K562 (cell line): ENCODE measurements around the gene BDKRB2. TPM values are rescaled to one million over a fixed set of nuclear protein-coding genes. Genes with fewer than 3 reads are reported as not detected.

ENCODE experiments used
- ATAC-seq: fragments of 200-7000 bp; cut with Tn5 transposase; 3 replicates; pipeline ENCODE4 v1.9.1; 2020; ENCODE audit warnings: moderate library complexity
- BruUV-seq: library from RNA; stranded (reverse); fragments of 400-500 nt; replicated peaks from 2 replicates; lab custom pipeline; 2021; lab: Mats Ljungman, UMichigan
- CTCF ChIA-PET: fragments of 300-600 bp; formaldehyde crosslinking; extraction: SDS; loops from one replicate; lab custom pipeline; 2021; ENCODE audit warnings: low intra/inter-chr PET ratio; lab: Yijun Ruan, JAX
- POLR2A ChIA-PET: fragments of 300-600, 350-650 bp; sonication (Branson Sonifier 250); formaldehyde crosslinking; extraction: SDS; loops from one replicate; lab custom pipeline; 2021; ENCODE audit warnings: antibody characterized with exemption, inconsistent platforms; lab: Yijun Ruan, JAX
- DNase-seq, 4 experiments: peaks; one replicate each; pipeline versions ENCODE4 v3.0.0 to v3.0.0-alpha.2; 2011 to 2018; ENCODE audit warnings: low spot score in 3 of 4, mixed read lengths in 3 of 4; ENCODE audit errors: extremely low read depth in 1 of 4
- FAIRE-seq: peaks from 2 replicates; lab custom pipeline; 2011; peaks lifted over from hg19 to GRCh38; lab: Jason Lieb, UNC
- H2AFZ ChIP-seq: 2 replicates; pipeline ENCODE4 v1.6.0; 2011; ENCODE audit warnings: low read depth, low read length, control low read depth, inconsistent platforms
- H3K27ac ChIP-seq: fragments of 200-600 bp; 3 replicates; pipeline ENCODE4 v1.8.0; 2011; ENCODE audit warnings: low read depth, mild to moderate bottlenecking, control low read depth, inconsistent platforms, low read length, moderate library complexity, mixed read lengths; ENCODE audit errors: extremely low read depth
- H3K27me3 ChIP-seq, 2 experiments: fragments of 300-600 bp in 1 of 2; 2 replicates in 1 of 2; 3 replicates in 1 of 2; pipeline versions ENCODE4 v1.6.0 to v1.8.0; 2011; ENCODE audit warnings: inconsistent platforms in 2 of 2, low read length in 2 of 2, mild to moderate bottlenecking in 1 of 2, mixed read lengths in 1 of 2, moderate library complexity in 1 of 2; ENCODE audit not compliant: control insufficient read depth in 2 of 2, insufficient read depth in 2 of 2
- H3K36me3 ChIP-seq: fragments of 300-600 bp; 3 replicates; pipeline ENCODE4 v1.8.0; 2011; ENCODE audit warnings: mild to moderate bottlenecking, low read length, inconsistent platforms; ENCODE audit not compliant: control insufficient read depth, insufficient read depth
- H3K4me1 ChIP-seq, 2 experiments: fragments of 200-600 bp in 1 of 2; replicated peaks in 1 of 2; 2 replicates in 1 of 2; 3 replicates in 1 of 2; pipeline versions ENCODE4 v1.5.1 to v1.8.0; 2011; ENCODE audit warnings: inconsistent platforms in 2 of 2, low read length in 2 of 2, mild to moderate bottlenecking in 1 of 2, mixed read lengths in 1 of 2, moderate library complexity in 1 of 2; ENCODE audit not compliant: control insufficient read depth in 2 of 2, insufficient read depth in 2 of 2
- H3K4me2 ChIP-seq: 2 replicates; pipeline ENCODE4 v1.6.1; 2011; ENCODE audit warnings: low read length, control low read depth, inconsistent platforms, mixed read lengths; ENCODE audit not compliant: insufficient read depth
- H3K4me3 ChIP-seq: fragments of 200-600 bp; sonication (generic), shearing (Covaris generic); 2 replicates; pipeline ENCODE4 v1.5.1; 2016; ENCODE audit warnings: control low read depth, inconsistent platforms
- H3K79me2 ChIP-seq: fragments of 200-600 bp; 3 replicates; pipeline ENCODE4 v1.8.0; 2011; ENCODE audit warnings: low read length, inconsistent platforms; ENCODE audit not compliant: control insufficient read depth, insufficient read depth
- H3K9ac ChIP-seq, 2 experiments: 2 replicates each; pipeline versions ENCODE4 v1.6.0 to v1.6.1; 2011; ENCODE audit warnings: low read depth in 2 of 2, low read length in 2 of 2, control low read depth in 1 of 2, inconsistent platforms in 1 of 2, mild to moderate bottlenecking in 1 of 2, mixed read lengths in 1 of 2; ENCODE audit not compliant: insufficient read depth in 1 of 2
- H3K9me1 ChIP-seq: one replicate; pipeline ENCODE4 v1.6.0; 2011; ENCODE audit warnings: inconsistent platforms, mild to moderate bottlenecking, low read length, moderate library complexity; ENCODE audit not compliant: control insufficient read depth, insufficient read depth
- H3K9me3 ChIP-seq: replicated peaks from 2 replicates; pipeline ENCODE4 v1.5.1; 2011; ENCODE audit warnings: low read depth, low read length, inconsistent platforms; ENCODE audit not compliant: control insufficient read depth, insufficient read depth
- H4K20me1 ChIP-seq: replicated peaks from 2 replicates; pipeline ENCODE4 v1.6.1; 2011; ENCODE audit warnings: low read length, inconsistent platforms, mixed read lengths; ENCODE audit not compliant: control insufficient read depth, insufficient read depth
- BCL6 ChIP-seq: fragments of 250-450 bp; sonication (Bioruptor Pico); IDR thresholded peaks from 2 replicates; pipeline ENCODE4 v1.4.0; 2020
- HDAC1 ChIP-seq, 2 experiments: fragments of 450-650 bp; IDR thresholded peaks; 2 replicates each; pipeline ENCODE4 v1.6.1; 2016 to 2017; ENCODE audit warnings: inconsistent platforms in 1 of 2, mild to moderate bottlenecking in 1 of 2, moderate library complexity in 1 of 2
- HIVEP1 ChIP-seq: fragments of 250-450 bp; sonication (Bioruptor Pico); IDR thresholded peaks from 2 replicates; pipeline ENCODE4 v1.4.0; 2020; ENCODE audit warnings: mild to moderate bottlenecking
- MED1 ChIP-seq: sonication (generic); formaldehyde crosslinking; IDR thresholded peaks from 2 replicates; pipeline ENCODE4 v1.8.1; 2023; ENCODE audit warnings: missing genetic modification reagents, borderline replicate concordance
- NFATC3 ChIP-seq: fragments of 450-650 bp; IDR thresholded peaks from 2 replicates; pipeline ENCODE4 v1.6.1; 2017; ENCODE audit warnings: mild to moderate bottlenecking
- NFE2L1 ChIP-seq: fragments of 450-650 bp; IDR thresholded peaks from 2 replicates; pipeline ENCODE4 v1.6.1; 2016; ENCODE audit warnings: missing genetic modification characterization, low read depth, mild to moderate bottlenecking, missing compliant biosample characterization, moderate library complexity, borderline replicate concordance
- NR2F6 ChIP-seq: fragments of 450-650 bp; formaldehyde crosslinking; IDR thresholded peaks from 2 replicates; pipeline ENCODE4 v1.4.0; 2020; ENCODE audit warnings: mild to moderate bottlenecking
- POLR3G ChIP-seq: IDR thresholded peaks from 2 replicates; pipeline ENCODE4 v1.6.1; 2011; ENCODE audit not compliant: insufficient read length, insufficient replicate concordance; ENCODE audit errors: extremely low read depth
- SPI1 ChIP-seq: IDR thresholded peaks from 2 replicates; pipeline ENCODE4 v1.6.1; 2011; ENCODE audit warnings: low read depth, low read length, control low read depth, borderline replicate concordance
- TEAD2 ChIP-seq: fragments of 450-650 bp; IDR thresholded peaks from 2 replicates; pipeline ENCODE4 v1.6.1; 2016; ENCODE audit warnings: missing genetic modification characterization, control low read depth, missing compliant biosample characterization
- ZFP1 ChIP-seq: fragments of 450-650 bp; formaldehyde crosslinking; IDR thresholded peaks from 2 replicates; pipeline ENCODE4 v1.4.0; 2020; ENCODE audit warnings: mild to moderate bottlenecking, mixed read lengths
- ZKSCAN8 ChIP-seq: fragments of 200-800 bp; sonication (Bioruptor generic); IDR thresholded peaks from 2 replicates; pipeline ENCODE4 v1.6.1; 2016; ENCODE audit warnings: missing genetic modification characterization, missing compliant biosample characterization
- ZNF41 ChIP-seq: fragments of 250-450 bp; sonication (Bioruptor Pico); conservative IDR thresholded peaks from 2 replicates; pipeline ENCODE4 v1.4.0; 2020; ENCODE audit warnings: mild to moderate bottlenecking
- WGBS: fragments of 100-300 bp; shearing (Covaris generic); methylation state at CpG from one replicate; pipeline ENCODE4 v1.1.6; 2016; ENCODE audit warnings: low coverage, mixed read lengths; ENCODE audit not compliant: insufficient coverage; ENCODE audit errors: missing lambda C conversion rate; 5-methylcytosine and 5-hydroxymethylcytosine counted together
- in situ Hi-C: fragments of 300-500 bp; cut with MboI; formaldehyde crosslinking; loops from 4 replicates; pipeline ENCODE4 v1.15.0; 2018; ENCODE audit warnings: inconsistent platforms, mixed read lengths
- intact Hi-C: fragments of 100-400 bp; cut with micrococcal nuclease; formaldehyde crosslinking; loops from 2 replicates; pipeline ENCODE4 v1.14.2; 2022
- polyA plus RNA-seq, 8 experiments: library from polyadenylated mRNA; depleted of rRNA in 4 of 8; stranded (reverse) in 5 of 8; unstranded in 3 of 8; fragments of >200 nt; fragmentation: Nextera tagmentation in 2 of 8; fragmentation: Illumina TruSeq in 1 of 8; extraction: Ambion mirVana in 2 of 8; extraction: Trizol in 1 of 8; gene quantifications; 2 replicates each; pipeline versions ENCODE4 v1.2.1 to v1.2.3, GENCODE V29; 2011 to 2014; ENCODE audit warnings: inconsistent platforms in 1 of 8, missing spikeins in 1 of 8
- total RNA-seq, 7 experiments: library from RNA; depleted of rRNA in 6 of 7; stranded (reverse); fragments of >200 nt in 6 of 7; fragmentation: Illumina TruSeq in 2 of 7; extraction: Trizol in 2 of 7; gene quantifications; 2 replicates each; pipeline versions ENCODE4 v1.2.1 to v1.2.3, GENCODE V29; 2011 to 2021; ENCODE audit warnings: low replicate concordance in 1 of 7
- TF ChIP-seq, protein P1 (sequence below): fragments of 250-450 bp; sonication (Bioruptor Pico); IDR thresholded peaks from 2 replicates; pipeline ENCODE4 v1.8.0; 2021; ENCODE audit warnings: mild to moderate bottlenecking, moderate library complexity
- TF ChIP-seq, protein P2 (sequence below): fragments of 250-450 bp; sonication (Bioruptor Pico); IDR thresholded peaks from 2 replicates; pipeline ENCODE4 v1.5.1; 2021; ENCODE audit warnings: mild to moderate bottlenecking
- TF ChIP-seq, protein P3 (sequence below): sonication (generic); formaldehyde crosslinking; IDR thresholded peaks from 2 replicates; pipeline ENCODE4 v1.8.0; 2022; ENCODE audit warnings: missing genetic modification reagents, mild to moderate bottlenecking, borderline replicate concordance
- TF ChIP-seq, protein P4 (sequence below): fragments of 250-450 bp; sonication (Bioruptor Pico); IDR thresholded peaks from 2 replicates; pipeline ENCODE4 v1.5.0; 2020; ENCODE audit warnings: mild to moderate bottlenecking, borderline replicate concordance

The BDKRB2 gene
- total and polyA plus RNA-seq, 9 of the 15 experiments (the other 6 are each of a cell fraction or from before 2014, with no cell fraction given) = 0.02 TPM; not detected in 8

DNA sequence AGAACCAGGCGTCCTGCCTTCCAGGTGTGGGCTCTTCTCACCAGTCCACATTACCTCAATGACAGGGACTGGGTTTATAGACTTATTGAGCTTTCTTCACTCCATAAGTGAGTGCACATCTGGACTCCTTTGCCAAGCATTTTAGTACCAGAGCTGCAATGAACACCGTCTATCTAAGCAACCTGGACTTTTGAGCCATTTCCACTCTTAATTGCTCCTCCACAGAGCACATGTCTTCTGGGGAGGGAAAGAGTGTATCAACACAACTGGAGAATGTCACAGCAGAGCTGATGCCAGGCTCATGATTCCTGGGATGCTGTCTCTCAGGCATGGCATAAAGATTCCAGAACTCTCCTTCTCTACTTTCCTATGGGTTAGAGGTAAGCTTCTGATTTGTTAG lies 43.0 kb upstream of the BDKRB2 start:
- 0% methylated on average over 1 of the region's 2 CpGs for WGBS
- ChIA-PET CTCF (no interaction called here), POLR2A (interaction anchor here (0.6 to 1.1 kb wide), 2 partner anchors 13 to 930 kb away, joined by 3 read pairs; no protein-coding TSS in a partner anchor)
- Histone ChIP-seq H2AFZ (no peak overlapping the region), H3K9me3 (no peaks in the 10 kb centered on the region), H3K4me3 (no peak overlapping the region), H3K27me3 (peaks cover 0 to 6% of the 10 kb centered on the region in 2 experiments; a peak in 1 of 5 replicates), H3K27ac (no peak overlapping the region), H3K9ac (no peak overlapping the region), H3K9me1 (no peaks in the 10 kb centered on the region), H3K4me1 (no peaks in the 10 kb centered on the region), H4K20me1 (no peaks in the 10 kb centered on the region), H3K4me2 (no peak overlapping the region), H3K79me2 (no peaks in the 10 kb centered on the region), H3K36me3 (no peaks in the 10 kb centered on the region)
- DNase-seq (no peak), ATAC-seq (no peak), FAIRE-seq (no peak)
- intact Hi-C loops = no loop called here
- in situ Hi-C loops = no loop called here
- TF ChIP-seq BCL6 (no peak), HIVEP1 (CRISPR knock-in tag) (no peak), POLR3G (no peak), HDAC1 (IDR thresholded peaks at IDR 0.05) (no peak), ZKSCAN8 (CRISPR knock-in tag) (no peak), MED1 (no peak), ZFP1 (CRISPR knock-in tag) (no peak), ZNF41 (CRISPR knock-in tag) (no peak), NFATC3 (no peak), NR2F6 (CRISPR knock-in tag) (no peak), NFE2L1 (tag) (no peak), SPI1 (no peak), TEAD2 (tag) (no peak)
- TF ChIP-seq, protein P1, sequence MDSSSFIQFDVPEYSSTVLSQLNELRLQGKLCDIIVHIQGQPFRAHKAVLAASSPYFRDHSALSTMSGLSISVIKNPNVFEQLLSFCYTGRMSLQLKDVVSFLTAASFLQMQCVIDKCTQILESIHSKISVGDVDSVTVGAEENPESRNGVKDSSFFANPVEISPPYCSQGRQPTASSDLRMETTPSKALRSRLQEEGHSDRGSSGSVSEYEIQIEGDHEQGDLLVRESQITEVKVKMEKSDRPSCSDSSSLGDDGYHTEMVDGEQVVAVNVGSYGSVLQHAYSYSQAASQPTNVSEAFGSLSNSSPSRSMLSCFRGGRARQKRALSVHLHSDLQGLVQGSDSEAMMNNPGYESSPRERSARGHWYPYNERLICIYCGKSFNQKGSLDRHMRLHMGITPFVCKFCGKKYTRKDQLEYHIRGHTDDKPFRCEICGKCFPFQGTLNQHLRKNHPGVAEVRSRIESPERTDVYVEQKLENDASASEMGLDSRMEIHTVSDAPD = no peak
- TF ChIP-seq, protein P2, sequence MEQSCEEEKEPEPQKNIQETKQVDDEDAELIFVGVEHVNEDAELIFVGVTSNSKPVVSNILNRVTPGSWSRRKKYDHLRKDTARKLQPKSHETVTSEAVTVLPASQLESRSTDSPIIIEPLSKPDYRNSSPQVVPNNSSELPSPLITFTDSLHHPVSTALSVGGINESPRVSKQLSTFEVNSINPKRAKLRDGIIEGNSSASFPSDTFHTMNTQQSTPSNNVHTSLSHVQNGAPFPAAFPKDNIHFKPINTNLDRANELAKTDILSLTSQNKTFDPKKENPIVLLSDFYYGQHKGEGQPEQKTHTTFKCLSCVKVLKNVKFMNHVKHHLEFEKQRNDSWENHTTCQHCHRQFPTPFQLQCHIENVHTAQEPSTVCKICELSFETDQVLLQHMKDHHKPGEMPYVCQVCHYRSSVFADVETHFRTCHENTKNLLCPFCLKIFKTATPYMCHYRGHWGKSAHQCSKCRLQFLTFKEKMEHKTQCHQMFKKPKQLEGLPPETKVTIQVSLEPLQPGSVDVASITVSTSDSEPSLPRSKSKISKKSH (CRISPR knock-in tag) = no peak
- TF ChIP-seq, protein P3, sequence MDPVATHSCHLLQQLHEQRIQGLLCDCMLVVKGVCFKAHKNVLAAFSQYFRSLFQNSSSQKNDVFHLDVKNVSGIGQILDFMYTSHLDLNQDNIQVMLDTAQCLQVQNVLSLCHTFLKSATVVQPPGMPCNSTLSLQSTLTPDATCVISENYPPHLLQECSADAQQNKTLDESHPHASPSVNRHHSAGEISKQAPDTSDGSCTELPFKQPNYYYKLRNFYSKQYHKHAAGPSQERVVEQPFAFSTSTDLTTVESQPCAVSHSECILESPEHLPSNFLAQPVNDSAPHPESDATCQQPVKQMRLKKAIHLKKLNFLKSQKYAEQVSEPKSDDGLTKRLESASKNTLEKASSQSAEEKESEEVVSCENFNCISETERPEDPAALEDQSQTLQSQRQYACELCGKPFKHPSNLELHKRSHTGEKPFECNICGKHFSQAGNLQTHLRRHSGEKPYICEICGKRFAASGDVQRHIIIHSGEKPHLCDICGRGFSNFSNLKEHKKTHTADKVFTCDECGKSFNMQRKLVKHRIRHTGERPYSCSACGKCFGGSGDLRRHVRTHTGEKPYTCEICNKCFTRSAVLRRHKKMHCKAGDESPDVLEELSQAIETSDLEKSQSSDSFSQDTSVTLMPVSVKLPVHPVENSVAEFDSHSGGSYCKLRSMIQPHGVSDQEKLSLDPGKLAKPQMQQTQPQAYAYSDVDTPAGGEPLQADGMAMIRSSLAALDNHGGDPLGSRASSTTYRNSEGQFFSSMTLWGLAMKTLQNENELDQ (CRISPR knock-in tag) = no peak
- TF ChIP-seq, protein P4, sequence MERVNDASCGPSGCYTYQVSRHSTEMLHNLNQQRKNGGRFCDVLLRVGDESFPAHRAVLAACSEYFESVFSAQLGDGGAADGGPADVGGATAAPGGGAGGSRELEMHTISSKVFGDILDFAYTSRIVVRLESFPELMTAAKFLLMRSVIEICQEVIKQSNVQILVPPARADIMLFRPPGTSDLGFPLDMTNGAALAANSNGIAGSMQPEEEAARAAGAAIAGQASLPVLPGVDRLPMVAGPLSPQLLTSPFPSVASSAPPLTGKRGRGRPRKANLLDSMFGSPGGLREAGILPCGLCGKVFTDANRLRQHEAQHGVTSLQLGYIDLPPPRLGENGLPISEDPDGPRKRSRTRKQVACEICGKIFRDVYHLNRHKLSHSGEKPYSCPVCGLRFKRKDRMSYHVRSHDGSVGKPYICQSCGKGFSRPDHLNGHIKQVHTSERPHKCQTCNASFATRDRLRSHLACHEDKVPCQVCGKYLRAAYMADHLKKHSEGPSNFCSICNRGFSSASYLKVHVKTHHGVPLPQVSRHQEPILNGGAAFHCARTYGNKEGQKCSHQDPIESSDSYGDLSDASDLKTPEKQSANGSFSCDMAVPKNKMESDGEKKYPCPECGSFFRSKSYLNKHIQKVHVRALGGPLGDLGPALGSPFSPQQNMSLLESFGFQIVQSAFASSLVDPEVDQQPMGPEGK (CRISPR knock-in tag) = no peak
- no TSS peak for BruUV-seq
